Measurements from ENCODE around the gene COL18A1. TPM values are rescaled to one million over a fixed set of nuclear protein-coding genes. Genes with fewer than 3 reads are reported as not detected.

COL18A1 gene
- polyA plus RNA-seq, 2 of the 4 experiments (the other 2 are of a cell fraction), result 17.3 to 88.4 TPM

GRCh38 chr21:45457161-45457831 lies 52.3 kb downstream of the COL18A1 start:
- 85% methylated on average over 12 of the region's 25 CpGs for WGBS (ENCODE audit: missing lambda C conversion rate)
- Histone ChIP-seq H3K4me3 (no peak overlapping the region), H3K9me3 (peaks cover 7% of the 10 kb centered on the region; the same call in 2 of the 3 replicates), H3K4me1 (peaks cover 15% of the 10 kb centered on the region), H3K27ac (no peak overlapping the region), H3K4me2 (no peak overlapping the region)
- ChIA-PET CTCF (interaction anchor here (0.6 to 1.8 kb wide), 4 partner anchors 12 to 695 kb away, joined by 3 to 7 read pairs (median 3); no protein-coding TSS in a partner anchor), POLR2A (no interaction called here)
- no peak for FAIRE-seq
- TF ChIP-seq CBX8 (IDR thresholded peaks at IDR 0.05) (no peak), JUN (IDR thresholded peaks at IDR 0.05) (no peak), EHF (CRISPR knock-in tag; IDR thresholded peaks at IDR 0.05) (no peak), NR3C1 (IDR thresholded peaks at IDR 0.05) (no peak), E2F6 (IDR thresholded peaks at IDR 0.05; ENCODE audit: borderline replicate concordance, low read depth) (no peak), JUNB (IDR thresholded peaks at IDR 0.05) (no peak), CTCF (IDR thresholded peaks at IDR 0.05) (no peak), ZC3H11A (IDR thresholded peaks at IDR 0.05) (no peak), HOXB5 (CRISPR knock-in tag; IDR thresholded peaks at IDR 0.05) (no peak)
- DNase-seq (ENCODE audit: low read depth in 1 of 2, low spot score in 1 of 2), result no peak
- no peak for ATAC-seq

GRCh38 chr21:45457832-45458172 lies 52.8 kb downstream of the COL18A1 start:
- peaks cover 7% of the 10 kb centered on the region; the same call in 2 of the 3 replicates for H3K9me3 ChIP-seq
- no peak for FAIRE-seq
- 86% methylated on average over 6 of the region's 9 CpGs for WGBS (ENCODE audit: missing lambda C conversion rate)
- H3K4me1 ChIP-seq, result peaks cover 15% of the 10 kb centered on the region
- H3K27ac ChIP-seq, result no peak overlapping the region; a peak in 1 of 6 replicates
- ATAC-seq, result no peak
- no peak overlapping the region for H3K4me2 ChIP-seq
- H3K4me3 ChIP-seq, result no peak overlapping the region
- CTCF ChIA-PET, result interaction anchor here (0.6 to 1.8 kb wide), 3 partner anchors 13 to 320 kb away, joined by 3 to 7 read pairs (median 3); no protein-coding TSS in a partner anchor
- TF ChIP-seq HDAC2 (IDR thresholded peaks at IDR 0.05) (no peak), USF2 (IDR thresholded peaks at IDR 0.05) (no peak), HOXB13 (CRISPR knock-in tag; IDR thresholded peaks at IDR 0.05; ENCODE audit: low read depth) (no peak), TP53 (CRISPR knock-in tag; IDR thresholded peaks at IDR 0.05) (no peak), EHMT2 (IDR thresholded peaks at IDR 0.05; ENCODE audit: low read depth) (no peak), JUNB (IDR thresholded peaks at IDR 0.05) (no peak), POLR2AphosphoS2 (conservative IDR thresholded peaks at IDR 0.05; ENCODE audit: low read length) (no peak), SREBF2 (IDR thresholded peaks at IDR 0.05) (no peak), RNF2 (IDR thresholded peaks at IDR 0.05; ENCODE audit: borderline replicate concordance, low read depth) (no peak), RCOR1 (IDR thresholded peaks at IDR 0.05; ENCODE audit: low read depth, low read length) (no peak), ZNF302 (CRISPR knock-in tag; IDR thresholded peaks at IDR 0.05) (no peak), HOXB5 (CRISPR knock-in tag; IDR thresholded peaks at IDR 0.05) (no peak), HMGXB4 (CRISPR knock-in tag; IDR thresholded peaks at IDR 0.05; ENCODE audit: borderline replicate concordance) (no peak), KDM5A (IDR thresholded peaks at IDR 0.05) (no peak)
- POLR2A ChIA-PET, result no interaction called here
- no peak for DNase-seq (ENCODE audit: low read depth in 1 of 2, low spot score in 1 of 2)

Data from A549 (cell line).